K562 (cell line): ENCODE measurements around the gene RBSN. TPM values are rescaled to one million over a fixed set of nuclear protein-coding genes. Genes with fewer than 3 reads are reported as not detected.

Experiments
- ATAC-seq: fragments of 200-7000 bp; cut with Tn5 transposase; 3 replicates; pipeline ENCODE4 v1.9.1; 2020; ENCODE audit warnings: moderate library complexity
- BruUV-seq: library from RNA; stranded (reverse); fragments of 400-500 nt; replicated peaks from 2 replicates; lab custom pipeline; 2021; lab: Mats Ljungman, UMichigan
- CTCF ChIA-PET: fragments of 300-600 bp; formaldehyde crosslinking; extraction: SDS; loops from one replicate; lab custom pipeline; 2021; ENCODE audit warnings: low intra/inter-chr PET ratio; lab: Yijun Ruan, JAX
- POLR2A ChIA-PET: fragments of 300-600, 350-650 bp; sonication (Branson Sonifier 250); formaldehyde crosslinking; extraction: SDS; loops from one replicate; lab custom pipeline; 2021; ENCODE audit warnings: antibody characterized with exemption, inconsistent platforms; lab: Yijun Ruan, JAX
- DNase-seq, 4 experiments: peaks; one replicate each; pipeline versions ENCODE4 v3.0.0 to v3.0.0-alpha.2; 2011 to 2018; ENCODE audit warnings: low spot score in 3 of 4, mixed read lengths in 3 of 4; ENCODE audit errors: extremely low read depth in 1 of 4
- FAIRE-seq: peaks from 2 replicates; lab custom pipeline; 2011; peaks lifted over from hg19 to GRCh38; lab: Jason Lieb, UNC
- H2AFZ ChIP-seq: 2 replicates; pipeline ENCODE4 v1.6.0; 2011; ENCODE audit warnings: low read depth, low read length, control low read depth, inconsistent platforms
- H3K27ac ChIP-seq: fragments of 200-600 bp; 3 replicates; pipeline ENCODE4 v1.8.0; 2011; ENCODE audit warnings: low read depth, mild to moderate bottlenecking, control low read depth, inconsistent platforms, low read length, moderate library complexity, mixed read lengths; ENCODE audit errors: extremely low read depth
- H3K27me3 ChIP-seq, 2 experiments: fragments of 300-600 bp in 1 of 2; 2 replicates in 1 of 2; 3 replicates in 1 of 2; pipeline versions ENCODE4 v1.6.0 to v1.8.0; 2011; ENCODE audit warnings: inconsistent platforms in 2 of 2, low read length in 2 of 2, mild to moderate bottlenecking in 1 of 2, mixed read lengths in 1 of 2, moderate library complexity in 1 of 2; ENCODE audit not compliant: control insufficient read depth in 2 of 2, insufficient read depth in 2 of 2
- H3K36me3 ChIP-seq: fragments of 300-600 bp; 3 replicates; pipeline ENCODE4 v1.8.0; 2011; ENCODE audit warnings: mild to moderate bottlenecking, low read length, inconsistent platforms; ENCODE audit not compliant: control insufficient read depth, insufficient read depth
- H3K4me1 ChIP-seq, 2 experiments: fragments of 200-600 bp in 1 of 2; replicated peaks in 1 of 2; 2 replicates in 1 of 2; 3 replicates in 1 of 2; pipeline versions ENCODE4 v1.5.1 to v1.8.0; 2011; ENCODE audit warnings: inconsistent platforms in 2 of 2, low read length in 2 of 2, mild to moderate bottlenecking in 1 of 2, mixed read lengths in 1 of 2, moderate library complexity in 1 of 2; ENCODE audit not compliant: control insufficient read depth in 2 of 2, insufficient read depth in 2 of 2
- H3K4me2 ChIP-seq: 2 replicates; pipeline ENCODE4 v1.6.1; 2011; ENCODE audit warnings: low read length, control low read depth, inconsistent platforms, mixed read lengths; ENCODE audit not compliant: insufficient read depth
- H3K4me3 ChIP-seq: fragments of 200-600 bp; sonication (generic), shearing (Covaris generic); 2 replicates; pipeline ENCODE4 v1.5.1; 2016; ENCODE audit warnings: control low read depth, inconsistent platforms
- H3K79me2 ChIP-seq: fragments of 200-600 bp; 3 replicates; pipeline ENCODE4 v1.8.0; 2011; ENCODE audit warnings: low read length, inconsistent platforms; ENCODE audit not compliant: control insufficient read depth, insufficient read depth
- H3K9ac ChIP-seq, 2 experiments: 2 replicates each; pipeline versions ENCODE4 v1.6.0 to v1.6.1; 2011; ENCODE audit warnings: low read depth in 2 of 2, low read length in 2 of 2, control low read depth in 1 of 2, inconsistent platforms in 1 of 2, mild to moderate bottlenecking in 1 of 2, mixed read lengths in 1 of 2; ENCODE audit not compliant: insufficient read depth in 1 of 2
- H3K9me1 ChIP-seq: one replicate; pipeline ENCODE4 v1.6.0; 2011; ENCODE audit warnings: inconsistent platforms, mild to moderate bottlenecking, low read length, moderate library complexity; ENCODE audit not compliant: control insufficient read depth, insufficient read depth
- H3K9me3 ChIP-seq: replicated peaks from 2 replicates; pipeline ENCODE4 v1.5.1; 2011; ENCODE audit warnings: low read depth, low read length, inconsistent platforms; ENCODE audit not compliant: control insufficient read depth, insufficient read depth
- H4K20me1 ChIP-seq: replicated peaks from 2 replicates; pipeline ENCODE4 v1.6.1; 2011; ENCODE audit warnings: low read length, inconsistent platforms, mixed read lengths; ENCODE audit not compliant: control insufficient read depth, insufficient read depth
- ARHGAP35 ChIP-seq: fragments of 450-650 bp; IDR thresholded peaks from 2 replicates; pipeline ENCODE4 v1.6.1; 2018; ENCODE audit not compliant: partially characterized antibody
- CEBPZ ChIP-seq: fragments of 150-350 bp; IDR thresholded peaks from 2 replicates; pipeline ENCODE4 v1.6.1; 2014; ENCODE audit warnings: low read depth, mild to moderate bottlenecking, low read length, borderline replicate concordance
- CLOCK ChIP-seq: fragments of 250-450 bp; sonication (Bioruptor Pico); IDR thresholded peaks from 2 replicates; pipeline ENCODE4 v1.4.0; 2020; ENCODE audit warnings: mild to moderate bottlenecking, moderate library complexity, borderline replicate concordance
- NFIX ChIP-seq: fragments of 250-450 bp; sonication (Bioruptor Pico); IDR thresholded peaks from 2 replicates; pipeline ENCODE4 v1.4.0; 2020; ENCODE audit warnings: low read depth, mild to moderate bottlenecking, moderate library complexity
- TCF3 ChIP-seq: sonication (generic); formaldehyde crosslinking; IDR thresholded peaks from 2 replicates; pipeline ENCODE4 v1.4.0; 2020; ENCODE audit warnings: mild to moderate bottlenecking, missing genetic modification reagents
- THAP12 ChIP-seq: fragments of 250-450 bp; sonication (Bioruptor Pico); IDR thresholded peaks from 2 replicates; pipeline ENCODE4 v1.9.0; 2021; ENCODE audit warnings: mild to moderate bottlenecking, inconsistent platforms
- TRIM25 ChIP-seq: fragments of 450-650 bp; IDR thresholded peaks from 2 replicates; pipeline ENCODE4 v1.7.0; 2016; ENCODE audit warnings: borderline replicate concordance
- ZNF707 ChIP-seq: fragments of 250-450 bp; sonication (Bioruptor Pico); conservative IDR thresholded peaks from 2 replicates; pipeline ENCODE4 v1.8.0; 2022; ENCODE audit warnings: inconsistent platforms, mild to moderate bottlenecking, moderate library complexity
- WGBS: fragments of 100-300 bp; shearing (Covaris generic); methylation state at CpG from one replicate; pipeline ENCODE4 v1.1.6; 2016; ENCODE audit warnings: low coverage, mixed read lengths; ENCODE audit not compliant: insufficient coverage; ENCODE audit errors: missing lambda C conversion rate; 5-methylcytosine and 5-hydroxymethylcytosine counted together
- in situ Hi-C: fragments of 300-500 bp; cut with MboI; formaldehyde crosslinking; loops from 4 replicates; pipeline ENCODE4 v1.15.0; 2018; ENCODE audit warnings: inconsistent platforms, mixed read lengths
- intact Hi-C: fragments of 100-400 bp; cut with micrococcal nuclease; formaldehyde crosslinking; loops from 2 replicates; pipeline ENCODE4 v1.14.2; 2022
- polyA plus RNA-seq, 8 experiments: library from polyadenylated mRNA; depleted of rRNA in 4 of 8; stranded (reverse) in 5 of 8; unstranded in 3 of 8; fragments of >200 nt; fragmentation: Nextera tagmentation in 2 of 8; fragmentation: Illumina TruSeq in 1 of 8; extraction: Ambion mirVana in 2 of 8; extraction: Trizol in 1 of 8; gene quantifications; 2 replicates each; pipeline versions ENCODE4 v1.2.1 to v1.2.3, GENCODE V29; 2011 to 2014; ENCODE audit warnings: inconsistent platforms in 1 of 8, missing spikeins in 1 of 8
- total RNA-seq, 7 experiments: library from RNA; depleted of rRNA in 6 of 7; stranded (reverse); fragments of >200 nt in 6 of 7; fragmentation: Illumina TruSeq in 2 of 7; extraction: Trizol in 2 of 7; gene quantifications; 2 replicates each; pipeline versions ENCODE4 v1.2.1 to v1.2.3, GENCODE V29; 2011 to 2021; ENCODE audit warnings: low replicate concordance in 1 of 7

Gene RBSN
- total and polyA plus RNA-seq, 9 of the 15 experiments (the other 6 are each of a cell fraction or from before 2014, with no cell fraction given): 2.9 to 19.6 (median 15.0) TPM

- no peak overlapping the region for H3K4me2 ChIP-seq
- DNase-seq: no peak
- TF ChIP-seq TCF3 (CRISPR knock-in tag) (no peak), NFIX (CRISPR knock-in tag) (no peak), TRIM25 (no peak), ARHGAP35 (no peak), THAP12 (CRISPR knock-in tag) (no peak), CEBPZ (no peak), CLOCK (CRISPR knock-in tag) (no peak), ZNF707 (CRISPR knock-in tag) (no peak)
- no peak overlapping the region for H3K9ac ChIP-seq
- peaks cover 0 to 4% of the 10 kb centered on the region in 2 experiments; a peak in 2 of 5 replicates for H3K27me3 ChIP-seq
- no peak overlapping the region for H3K27ac ChIP-seq
- in situ Hi-C loops (loop anchor here (5.0 to 10.0 kb wide), 2 partner anchors 90 to 273 kb away; no protein-coding TSS in a partner anchor), intact Hi-C loops (no loop called here)
- H3K36me3 ChIP-seq: no peaks in the 10 kb centered on the region
- H3K4me3 ChIP-seq: no peak overlapping the region
- no peaks in the 10 kb centered on the region for H3K9me3 ChIP-seq
- H4K20me1 ChIP-seq: no peaks in the 10 kb centered on the region
- CTCF ChIA-PET: no interaction called here
- H3K4me1 ChIP-seq: peaks cover 2 to 5% of the 10 kb centered on the region in 2 experiments; a peak in 2 of 5 replicates
- no peak for ATAC-seq
- no peak for FAIRE-seq
- H2AFZ ChIP-seq: no peak overlapping the region
- POLR2A ChIA-PET: no interaction called here
- H3K9me1 ChIP-seq: no peaks in the 10 kb centered on the region
- BruUV-seq: no TSS peak
- 63% methylated on average over 3 of the region's 3 CpGs for WGBS
- H3K79me2 ChIP-seq: no peaks in the 10 kb centered on the region
Measured at GRCh38 chr3:15112011-15112410, 13.1 kb upstream of the RBSN start.
